ENCODE measurements around the gene DPYSL4.

Gene DPYSL4

DNA sequence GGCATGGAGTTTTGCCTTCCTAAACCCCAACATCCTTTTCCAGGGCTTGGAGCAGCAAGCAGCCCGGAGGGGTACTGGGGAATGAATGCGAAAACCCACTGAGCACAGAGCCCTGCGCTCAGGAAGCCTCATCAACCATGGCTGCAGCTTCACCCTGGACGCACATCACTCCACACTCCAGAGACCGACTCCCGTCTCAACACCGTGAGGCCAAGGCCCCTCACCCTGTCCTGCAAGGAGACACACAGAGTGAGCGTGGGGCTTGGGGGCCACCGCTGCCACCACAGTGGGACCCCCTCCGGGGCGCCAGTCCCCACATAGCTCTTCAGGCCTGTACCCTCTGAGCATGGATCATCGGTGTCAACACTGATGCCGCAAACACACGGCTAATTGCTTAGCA lies 41.9 kb downstream of the DPYSL4 start:
- DNase-seq (ENCODE audit: low spot score), result no peak

DNA sequence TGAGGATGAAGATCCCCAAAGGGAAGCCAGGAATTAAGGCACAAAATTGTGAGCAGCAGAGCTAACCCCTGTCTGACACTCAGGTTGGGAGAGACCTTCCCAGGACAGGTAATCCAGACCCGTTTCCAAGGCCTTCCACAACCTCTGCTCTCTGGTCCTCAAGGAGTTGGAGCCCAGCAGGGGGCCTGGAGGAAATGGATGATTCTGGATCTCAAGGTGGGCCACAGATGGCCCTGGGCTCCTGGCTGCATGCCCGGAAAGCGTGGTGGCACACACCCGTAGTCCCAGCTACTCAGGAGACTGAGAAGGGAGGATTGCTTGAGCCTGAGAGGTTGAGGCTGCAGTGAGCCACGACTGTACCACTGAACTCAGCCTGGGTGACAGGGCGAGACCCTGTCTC lies 42.3 kb downstream of the DPYSL4 start:
- no peak for DNase-seq (ENCODE audit: low spot score)

DNA sequence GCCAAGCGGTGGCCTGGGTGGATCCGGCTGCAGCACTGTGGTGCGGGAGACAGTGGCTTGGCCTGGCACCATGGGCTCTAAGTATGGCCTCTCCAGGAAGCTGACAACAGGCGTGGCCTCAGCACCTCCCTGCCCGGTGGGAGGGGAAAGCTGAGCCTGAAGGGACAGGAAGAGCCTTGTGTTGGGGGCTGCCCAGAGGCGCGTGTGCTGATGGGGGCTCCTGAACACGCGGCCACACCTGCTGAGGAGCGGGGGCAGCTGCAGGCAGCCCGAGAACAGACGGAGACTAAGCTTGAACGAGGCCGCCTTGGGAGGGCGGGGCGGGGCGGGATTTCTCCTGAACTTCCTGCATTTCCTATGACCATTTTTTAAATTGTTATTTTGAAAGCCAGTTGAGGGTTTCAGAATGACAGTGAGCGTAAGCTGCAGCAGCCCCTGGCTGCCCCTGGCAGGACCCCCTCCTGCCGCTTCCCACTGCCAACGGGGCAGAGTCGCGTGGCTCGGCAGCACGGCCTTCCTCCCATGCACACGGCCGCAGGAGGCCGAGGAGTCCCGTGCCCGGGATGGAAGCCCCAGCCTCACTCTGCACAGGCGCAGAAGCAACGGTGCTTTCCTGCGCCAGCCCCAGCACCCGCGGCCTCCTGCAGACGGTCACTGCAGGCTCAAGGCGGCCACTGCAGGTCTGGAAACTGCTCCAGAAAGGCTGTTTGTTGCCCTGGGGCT lies 43.2 kb downstream of the DPYSL4 start:
- DNase-seq (ENCODE audit: low spot score), result no peak

- no peak for DNase-seq (ENCODE audit: low spot score)
Observed at GRCh38 chr10:132230557-132231210, 43.9 kb downstream of the DPYSL4 start.

GRCh38 chr10:132231656-132232022 lies 44.9 kb downstream of the DPYSL4 start:
- DNase-seq (ENCODE audit: low spot score), result no peak

- DNase-seq (ENCODE audit: low spot score), result no peak
Observed at GRCh38 chr10:132232023-132232951, 45.5 kb downstream of the DPYSL4 start.

DNA sequence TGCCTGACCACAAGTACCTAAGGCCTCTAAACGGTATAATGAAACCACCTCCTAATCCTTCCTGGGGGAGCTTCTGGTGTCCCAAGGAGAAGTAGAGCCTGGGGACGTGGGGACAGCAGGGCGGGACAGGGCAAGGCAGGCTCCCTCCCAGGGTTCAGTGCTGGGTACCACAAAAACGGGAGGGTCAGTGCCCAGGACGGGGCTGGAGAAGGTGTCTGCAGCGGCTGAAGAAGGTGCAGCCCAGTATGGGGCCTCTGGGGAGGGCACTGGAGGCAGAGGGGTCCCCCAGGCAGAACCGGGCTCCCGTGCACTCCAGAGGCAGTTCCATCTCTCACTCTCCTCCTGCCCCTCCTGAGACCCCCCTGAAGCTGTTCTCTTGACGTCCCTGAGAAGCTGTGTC lies 46.2 kb downstream of the DPYSL4 start:
- DNase-seq (ENCODE audit: low spot score), result no peak

GRCh38 chr10:132233501-132234085 lies 46.8 kb downstream of the DPYSL4 start:
- DNase-seq (ENCODE audit: low spot score), result no peak

GRCh38 chr10:132234860-132235259 lies 48.1 kb downstream of the DPYSL4 start:
- DNase-seq (ENCODE audit: low spot score), result no peak

- DNase-seq (ENCODE audit: low spot score), result no peak
Observed at GRCh38 chr10:132236161-132236560, 49.4 kb downstream of the DPYSL4 start.

GRCh38 chr10:132236881-132237280 lies 50.1 kb downstream of the DPYSL4 start:
- no peak for DNase-seq (ENCODE audit: low spot score)

DNA sequence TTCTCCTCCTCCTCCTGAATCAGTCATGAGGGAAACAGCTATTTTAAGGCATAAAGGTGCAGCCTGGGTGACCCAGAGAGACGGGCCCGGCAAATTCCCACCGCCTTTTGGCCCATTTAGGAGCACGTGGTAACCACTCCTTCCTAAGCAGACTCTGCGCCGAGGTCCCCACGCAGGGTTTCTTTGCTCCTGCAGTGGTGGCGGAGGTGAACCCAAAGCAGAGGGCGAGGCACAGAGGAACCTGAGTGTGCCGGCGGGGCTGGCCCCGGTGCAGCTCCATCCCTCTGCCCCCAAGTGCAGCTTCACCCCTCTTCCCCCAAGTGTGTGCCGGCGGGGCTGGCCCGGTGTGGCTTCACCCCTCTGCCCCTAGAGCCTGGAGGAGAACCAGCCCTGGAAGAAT lies 50.6 kb downstream of the DPYSL4 start:
- DNase-seq (ENCODE audit: low spot score), result no peak

DNA sequence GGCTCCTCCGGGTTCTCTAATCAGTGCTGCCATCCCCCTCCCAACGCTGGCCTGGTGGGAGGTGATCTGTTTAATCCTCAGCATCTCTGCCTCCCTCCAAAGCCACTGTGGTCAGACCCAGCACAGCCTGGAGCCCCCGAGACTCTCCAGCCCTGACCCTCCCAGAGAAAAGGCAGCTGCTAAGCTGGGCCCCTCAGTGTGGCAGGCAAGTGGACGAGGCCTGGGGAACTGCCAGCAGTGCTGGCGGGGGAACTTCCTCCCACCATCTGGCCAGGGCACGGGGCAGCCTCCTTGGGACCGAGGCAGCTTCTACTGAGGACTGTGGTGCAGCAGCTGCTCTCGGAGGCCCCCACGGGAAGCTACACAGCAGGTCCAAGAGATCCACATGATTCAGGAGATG lies 51.1 kb downstream of the DPYSL4 start:
- no peak for DNase-seq (ENCODE audit: low spot score)

- DNase-seq (ENCODE audit: low spot score), result no peak
Observed at GRCh38 chr10:132238371-132239125, 51.8 kb downstream of the DPYSL4 start.

DNA sequence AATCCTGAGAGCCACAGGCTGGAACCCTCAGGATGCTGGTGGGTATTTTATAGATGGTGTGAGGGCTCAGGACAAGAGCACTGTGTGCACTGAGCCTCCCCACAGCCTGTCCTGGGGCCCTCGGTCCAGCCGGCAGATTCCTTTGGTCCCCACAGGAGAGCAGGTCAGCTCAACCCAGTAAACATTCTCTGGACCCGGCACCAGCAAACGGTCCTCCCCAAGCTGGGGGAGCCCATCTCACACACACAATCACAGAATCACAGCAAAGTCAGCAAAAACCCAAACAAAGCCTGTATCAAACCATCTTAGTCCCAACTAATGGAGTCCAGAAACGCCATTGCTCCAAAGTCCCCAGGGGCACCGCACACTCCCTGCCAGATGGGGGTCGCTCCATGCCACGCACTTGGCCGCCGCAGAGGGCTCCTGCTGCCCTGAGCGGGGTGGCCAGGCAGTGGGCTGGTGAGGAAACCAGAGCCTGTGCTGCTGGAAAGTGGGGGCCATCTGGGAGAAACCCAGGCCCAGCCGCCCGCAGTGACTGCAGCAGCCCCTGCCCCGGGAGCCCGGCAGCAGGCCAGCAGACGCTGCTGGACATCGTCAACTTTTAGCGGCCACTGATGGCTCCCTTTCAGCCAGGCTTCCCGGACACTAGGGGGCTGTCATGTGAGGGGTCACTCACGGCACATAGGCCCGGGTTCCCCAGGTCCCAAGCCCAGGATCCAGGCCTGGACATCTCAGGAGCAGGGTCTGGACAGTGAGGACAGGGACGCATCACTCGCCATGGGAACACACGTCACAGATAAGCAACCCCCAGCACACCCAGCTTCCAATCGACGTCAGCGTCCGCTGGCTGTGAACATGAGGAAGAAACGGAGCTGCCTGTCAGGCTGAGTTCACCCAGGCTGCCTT lies 52.6 kb downstream of the DPYSL4 start:
- no peak for DNase-seq (ENCODE audit: low spot score)

DNA sequence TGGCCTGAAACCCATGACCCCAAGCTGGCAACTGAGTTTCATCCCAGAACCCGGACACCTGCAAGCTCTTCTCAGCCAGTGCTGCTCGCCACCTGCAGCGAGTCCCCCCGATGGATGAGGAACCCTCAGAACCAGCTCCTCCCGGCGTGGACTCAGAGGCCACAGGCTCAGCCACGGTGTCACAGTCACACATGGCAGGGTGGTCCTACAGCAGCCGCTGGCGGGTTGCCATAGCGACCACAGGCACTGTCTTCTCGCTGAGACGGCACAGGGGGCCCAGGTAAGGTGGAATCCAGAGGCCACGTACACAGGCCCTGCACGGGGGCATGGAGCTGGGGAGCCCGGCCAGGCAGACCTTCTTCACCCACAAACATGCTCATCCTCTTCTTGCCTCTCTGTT lies 53.4 kb downstream of the DPYSL4 start:
- no peak for DNase-seq (ENCODE audit: low spot score)

- DNase-seq (ENCODE audit: low spot score), result no peak
Observed at GRCh38 chr10:132240581-132240980, 53.8 kb downstream of the DPYSL4 start.

- no peak for DNase-seq (ENCODE audit: low spot score)
Observed at GRCh38 chr10:132241086-132241485, 54.3 kb downstream of the DPYSL4 start.

DNA sequence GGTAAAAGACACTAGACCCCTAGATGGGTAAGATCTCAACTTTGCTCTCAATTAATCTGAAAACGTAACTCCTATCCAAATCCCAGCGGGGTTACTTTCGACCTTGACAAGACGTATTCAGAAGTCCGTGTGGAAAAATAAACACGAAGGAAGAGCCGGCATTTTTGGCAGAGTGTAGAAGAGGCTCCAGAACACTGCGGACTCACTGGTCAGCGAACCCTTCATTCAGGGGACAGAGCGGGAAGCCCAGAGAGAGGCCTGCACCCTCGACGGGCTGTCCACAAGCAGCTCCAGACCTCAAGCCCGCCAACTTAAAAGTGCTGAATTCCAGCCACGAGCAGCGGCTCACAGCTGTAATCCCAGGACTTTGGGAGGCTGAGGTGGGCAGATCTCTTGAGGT lies 54.7 kb downstream of the DPYSL4 start:
- DNase-seq (ENCODE audit: low spot score), result no peak

- DNase-seq (ENCODE audit: low spot score), result no peak
Observed at GRCh38 chr10:132242103-132242840, 55.5 kb downstream of the DPYSL4 start.
